A204.1 (cell line): ENCODE results near the gene MPP3.
"Not testable (repeated sequence)": the region's sequence is repeated elsewhere in the genome, so short reads cannot be mapped to it uniquely, and the experiment has no call there.

ENCODE experiments used
- FAIRE-seq: peaks from 2 replicates; lab custom pipeline; 2012; peaks lifted over from hg19 to GRCh38; lab: Jason Lieb, UNC

MPP3 gene

GRCh38 chr17:43801844-43802243 is 31.1 kb downstream of the MPP3 start:
- no peak for FAIRE-seq

GRCh38 chr17:43800736-43801135 is 32.2 kb downstream of the MPP3 start:
- FAIRE-seq: no peak

DNA sequence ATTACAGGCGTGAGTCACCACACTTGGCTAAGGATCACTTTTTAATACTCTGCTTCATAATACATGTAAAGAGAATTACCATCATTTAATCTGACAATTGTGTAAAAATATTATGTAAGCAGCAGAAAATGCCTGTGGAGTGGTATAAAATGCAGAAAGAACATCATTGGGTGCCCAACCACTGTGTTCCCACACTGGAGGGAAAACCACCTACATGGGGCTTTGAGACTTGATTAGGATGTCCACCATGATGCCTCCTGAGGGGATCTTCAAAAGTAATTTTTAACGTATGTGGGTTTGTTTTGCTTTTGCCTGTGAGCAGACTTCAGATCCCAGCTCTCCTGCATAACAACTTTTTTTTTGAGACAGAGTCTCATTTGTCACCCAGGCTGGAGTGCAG is 33.9 kb downstream of the MPP3 start:
- no peak for FAIRE-seq

GRCh38 chr17:43798024-43798423 is 34.9 kb downstream of the MPP3 start:
- not testable (repeated sequence) for FAIRE-seq

DNA sequence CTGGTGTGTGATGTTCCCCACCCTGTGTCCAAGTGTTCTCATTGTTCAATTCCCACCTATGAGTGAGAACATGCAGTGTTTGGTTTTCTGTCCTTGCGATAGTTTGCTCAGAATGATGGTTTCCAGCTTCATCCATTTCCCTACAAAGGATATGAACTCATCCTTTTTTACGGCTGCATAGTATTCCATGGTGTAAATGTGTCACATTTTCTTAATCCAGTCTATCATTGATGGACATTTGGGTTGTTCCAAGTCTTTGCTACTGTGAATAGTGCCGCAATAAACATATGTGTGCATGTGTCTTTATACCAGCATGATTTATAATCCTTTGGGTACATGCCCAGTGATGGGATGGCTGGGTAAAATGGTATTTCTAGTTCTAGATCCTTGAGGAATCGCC is 40.3 kb downstream of the MPP3 start:
- not testable (repeated sequence) for FAIRE-seq

DNA sequence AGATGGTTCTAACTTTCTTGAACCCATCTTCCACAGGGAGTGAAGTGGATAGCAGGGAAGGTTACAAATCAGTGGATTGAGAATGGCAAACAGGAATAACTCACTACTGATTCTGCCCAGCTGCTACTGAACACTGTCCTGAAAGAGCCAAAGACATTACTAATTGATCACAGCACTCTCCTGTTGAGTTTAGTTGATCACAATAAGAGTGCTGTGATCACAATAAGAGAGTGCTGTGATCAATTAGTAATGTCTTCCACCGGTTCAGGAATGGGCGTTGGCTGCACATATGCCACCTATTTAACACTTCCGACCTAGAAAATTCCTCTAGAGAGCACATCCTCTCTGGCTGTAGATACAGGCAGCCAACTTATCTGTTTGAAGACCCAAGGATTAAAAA is 41.4 kb downstream of the MPP3 start:
- FAIRE-seq: no peak

DNA sequence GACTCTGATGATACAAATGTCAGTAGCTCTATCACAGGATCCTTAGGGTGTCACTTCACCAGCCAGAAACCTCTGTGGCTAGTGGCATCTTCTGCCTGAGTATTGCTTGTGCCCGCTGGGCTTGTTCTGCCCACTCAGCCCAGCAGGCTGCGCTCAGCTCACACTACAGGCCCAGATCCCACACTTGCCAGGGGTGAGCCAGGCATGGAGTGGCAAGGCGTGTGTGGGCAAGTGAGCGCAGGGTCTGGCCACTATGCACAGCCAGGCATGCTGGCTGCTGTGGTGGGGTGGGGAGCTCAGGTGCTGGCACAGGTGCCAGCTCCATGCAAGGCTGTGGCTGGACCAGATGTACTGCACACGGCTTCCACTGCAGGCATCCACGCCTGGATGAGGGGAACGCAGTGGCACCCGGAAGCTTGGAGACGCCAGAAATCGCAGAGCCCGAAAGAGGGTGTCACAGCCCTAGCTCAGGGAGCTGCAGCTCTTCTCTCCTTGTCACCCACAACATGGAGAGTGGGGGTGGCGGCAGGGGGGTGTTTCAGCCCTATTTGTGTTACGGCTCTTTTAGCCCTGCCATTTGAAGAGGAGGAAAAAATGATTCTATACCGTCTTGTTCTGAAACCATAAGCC is 42.5 kb downstream of the MPP3 start:
- no peak for FAIRE-seq

- FAIRE-seq: no peak
These were observed 43.5 kb downstream of the MPP3 start for GRCh38 chr17:43789482-43789881.

DNA sequence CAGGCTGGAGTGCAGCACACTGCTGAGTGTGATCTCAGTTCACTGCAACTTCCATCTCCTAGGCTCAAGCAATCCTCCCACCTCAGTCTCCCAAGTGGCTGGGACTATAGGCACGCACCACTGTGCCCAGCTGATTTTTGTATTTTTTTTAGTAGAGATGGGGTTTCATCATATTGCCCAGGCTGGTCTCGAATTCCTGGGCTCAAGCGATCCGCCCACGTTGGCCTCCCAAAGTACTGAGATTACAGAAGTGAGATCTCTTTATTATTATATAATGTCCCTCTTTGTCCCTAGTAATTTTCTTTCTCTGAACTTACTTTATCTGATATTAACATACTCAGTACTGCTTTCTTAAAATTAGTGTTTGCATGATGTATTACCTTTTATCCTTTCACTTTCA is 44.4 kb downstream of the MPP3 start:
- no peak for FAIRE-seq

- no peak for FAIRE-seq
These were observed 45.2 kb downstream of the MPP3 start for GRCh38 chr17:43787728-43788127.

- FAIRE-seq: no peak
These were observed 48.3 kb downstream of the MPP3 start for GRCh38 chr17:43784628-43785101.

- no peak for FAIRE-seq
These were observed 48.9 kb downstream of the MPP3 start for GRCh38 chr17:43784068-43784467.

GRCh38 chr17:43782913-43783680 is 49.8 kb downstream of the MPP3 start:
- no peak for FAIRE-seq

DNA sequence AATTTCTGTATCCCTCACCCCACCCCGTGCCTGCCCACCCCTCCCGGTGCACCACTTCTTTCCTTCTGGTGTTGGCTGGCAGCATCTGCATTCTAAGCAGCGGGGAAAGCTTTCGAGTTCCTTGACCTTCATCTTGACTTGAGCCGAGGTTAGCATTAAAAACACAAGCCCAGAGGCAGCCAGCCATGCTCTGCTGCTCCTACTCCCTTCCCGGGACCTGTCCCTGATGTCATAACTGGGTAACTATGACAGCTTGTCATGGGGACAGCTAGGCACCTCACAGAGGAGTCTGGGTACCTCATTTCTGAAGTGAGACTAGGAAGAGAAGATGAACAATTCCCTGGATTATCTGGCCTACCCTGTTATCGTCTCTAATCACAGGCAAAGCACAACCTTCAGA is 52.8 kb downstream of the MPP3 start, which contains the start of gene CFAP97D1:
TSS of gene CFAP97D1 (plus strand) at position 301 of the 400 bp plus-strand sequence. CDS start at position 329, 28 bp downstream.
- no peak for FAIRE-seq

GRCh38 chr17:43779145-43780125 is 53.5 kb downstream of the MPP3 start:
- no peak for FAIRE-seq

GRCh38 chr17:43778337-43779144 is 54.4 kb downstream of the MPP3 start, which contains the start of gene DUSP3:
Gene DUSP3 (minus strand): TSS chr17:43778977. CDS start chr17:43778924, 53 bp downstream.
- no peak for FAIRE-seq

- FAIRE-seq: no peak
These were observed 58.4 kb downstream of the MPP3 start for GRCh38 chr17:43774304-43775250.

- FAIRE-seq: no peak
These were observed 59.9 kb downstream of the MPP3 start for GRCh38 chr17:43772877-43773648.

GRCh38 chr17:43771463-43771862 is 61.5 kb downstream of the MPP3 start:
- FAIRE-seq: no peak

- no peak for FAIRE-seq
These were observed 62.0 kb downstream of the MPP3 start for GRCh38 chr17:43770957-43771356.
